Activated CD4-positive, alpha-beta T cell treated with anti-CD3 and anti-CD28 coated beads, Interleukin-2, amount 10 ng/mL, durations not matched to agents 7 days and 5 days (primary cell): ENCODE results near the gene INMT. TPM values are rescaled to one million over a fixed set of nuclear protein-coding genes. Genes with fewer than 3 reads are reported as not detected.
"Not testable (repeated sequence)": the region's sequence is repeated elsewhere in the genome, so short reads cannot be mapped to it uniquely, and the experiment has no call there.

Experiments
- CTCF ChIA-PET: fragments of 350-600 bp; sonication (Branson Sonifier 250); formaldehyde crosslinking; loops from one replicate; lab custom pipeline; 2021; ENCODE audit warnings: antibody characterized with exemption; lab: Charles Lee
- POLR2A ChIA-PET: fragments of 350-600 bp; sonication (Branson Sonifier 250); formaldehyde crosslinking; loops from one replicate; lab custom pipeline; 2021; ENCODE audit warnings: antibody characterized with exemption; lab: Charles Lee
- DNase-seq: peaks from one replicate; pipeline ENCODE4 v3.0.0-alpha.2; 2020
- H3K27ac Mint-ChIP-seq: one replicate; pipeline ENCODE4 v1.8.0; 2021; ENCODE audit warnings: mild to moderate bottlenecking, moderate library complexity, mixed read lengths
- H3K27me3 Mint-ChIP-seq: one replicate; pipeline ENCODE4 v1.8.0; 2021; ENCODE audit warnings: mixed read lengths
- H3K36me3 Mint-ChIP-seq: one replicate; pipeline ENCODE4 v1.8.0; 2021; ENCODE audit warnings: low read depth, mixed read lengths
- H3K4me1 Mint-ChIP-seq: one replicate; pipeline ENCODE4 v1.8.0; 2021; ENCODE audit warnings: mixed read lengths
- H3K4me3 Mint-ChIP-seq: one replicate; pipeline ENCODE4 v1.8.0; 2021; ENCODE audit warnings: mild to moderate bottlenecking, moderate library complexity, mixed read lengths
- H3K9me3 Mint-ChIP-seq: one replicate; pipeline ENCODE4 v1.8.0; 2021; ENCODE audit warnings: mixed read lengths
- total RNA-seq, 2 experiments: library from RNA; stranded (reverse); gene quantifications; one replicate each; pipeline ENCODE4 v1.2.3, GENCODE V29; 2021

Gene INMT
- total RNA-seq, 2 experiments from 2014 or later, result 1.3 to 2.5 TPM

DNA sequence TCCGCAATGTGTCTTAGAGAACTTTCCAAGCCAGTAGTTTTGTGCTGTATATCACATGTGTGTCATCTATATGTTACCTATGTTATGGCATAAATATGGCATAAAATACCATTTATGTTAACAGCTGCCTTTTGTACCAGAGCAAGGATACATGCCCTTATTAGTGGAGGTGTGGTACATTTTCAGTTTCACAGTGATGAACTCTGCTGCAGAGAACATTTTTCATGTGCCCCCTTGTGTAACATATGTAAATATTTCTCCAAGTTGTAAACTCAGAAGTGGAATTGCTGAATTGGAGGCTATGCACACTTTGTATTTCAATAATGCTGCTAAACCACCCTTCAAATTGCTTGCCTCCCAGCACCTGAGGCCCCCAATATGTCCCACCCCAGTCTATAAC, 37.8 kb upstream of the INMT start:
- ChIA-PET POLR2A (no interaction called here), CTCF (no interaction called here)
- H3K4me1 Mint-ChIP-seq, result no peaks in the 10 kb centered on the region
- H3K4me3 Mint-ChIP-seq, result no peak overlapping the region
- peaks cover 23% of the 10 kb centered on the region for H3K9me3 Mint-ChIP-seq
- no peak for DNase-seq
- H3K27me3 Mint-ChIP-seq, result no peaks in the 10 kb centered on the region
- H3K36me3 Mint-ChIP-seq, result peaks cover 22% of the 10 kb centered on the region
- no peak overlapping the region for H3K27ac Mint-ChIP-seq

GRCh38 chr7:30717181-30717580, 34.8 kb upstream of the INMT start:
- no peak for DNase-seq
- Mint-ChIP-seq H3K27ac (no peak overlapping the region), H3K27me3 (no peaks in the 10 kb centered on the region), H3K4me1 (no peaks in the 10 kb centered on the region), H3K36me3 (peaks cover 39% of the 10 kb centered on the region), H3K4me3 (no peak overlapping the region), H3K9me3 (peaks cover 36% of the 10 kb centered on the region)
- POLR2A ChIA-PET, result no interaction called here
- CTCF ChIA-PET, result interaction anchor here (1.0 kb wide), 1 partner anchor 13 kb away, joined by 5 read pairs; no protein-coding TSS in a partner anchor

DNA sequence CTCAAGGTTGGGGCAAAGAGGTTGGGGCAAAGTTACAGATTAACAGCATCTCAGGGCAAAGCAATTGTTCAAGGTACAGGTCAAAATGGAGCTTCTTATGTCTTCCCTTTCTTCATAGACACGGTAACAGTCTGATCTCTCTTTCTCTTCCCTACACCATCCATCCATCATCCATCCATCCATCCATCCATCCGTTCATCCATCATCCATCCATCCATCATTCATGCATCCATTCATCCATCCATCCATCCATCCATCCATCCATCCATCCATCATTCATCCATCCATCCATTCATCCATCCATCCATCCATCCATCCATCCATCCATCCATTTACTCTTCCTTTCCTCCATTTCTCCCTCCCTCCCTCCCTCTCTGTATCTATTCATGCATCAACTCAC, 32.5 kb upstream of the INMT start:
- CTCF ChIA-PET, POLR2A ChIA-PET, H3K27me3 Mint-ChIP-seq, DNase-seq, H3K4me3 Mint-ChIP-seq, H3K4me1 Mint-ChIP-seq, H3K27ac Mint-ChIP-seq: not testable (repeated sequence)
- Mint-ChIP-seq H3K36me3 (peaks cover 39% of the 10 kb centered on the region), H3K9me3 (peaks cover 36% of the 10 kb centered on the region)

DNA sequence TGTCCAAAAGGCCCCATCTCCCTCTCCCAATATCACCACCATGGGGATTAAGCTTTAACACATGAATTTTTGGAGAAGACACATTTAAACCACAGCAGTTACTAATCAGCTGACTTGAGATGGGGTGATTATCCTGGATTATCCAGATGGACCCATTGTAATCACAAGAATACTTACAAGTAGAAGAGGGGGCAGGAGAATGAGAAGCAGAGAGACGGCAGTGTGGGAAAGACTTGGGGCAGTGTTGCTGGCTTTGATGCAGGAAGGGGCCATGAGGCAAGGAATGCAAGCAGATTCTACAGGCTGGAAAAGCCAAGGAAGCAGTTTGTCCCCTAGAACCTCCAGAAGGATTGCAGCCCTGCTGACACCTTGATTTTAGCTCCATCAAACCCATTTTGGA, 30.7 kb upstream of the INMT start:
- peaks cover 21% of the 10 kb centered on the region for H3K4me1 Mint-ChIP-seq
- no peak overlapping the region for H3K27ac Mint-ChIP-seq
- H3K4me3 Mint-ChIP-seq, result no peak overlapping the region
- H3K9me3 Mint-ChIP-seq, result peaks cover 34% of the 10 kb centered on the region
- H3K36me3 Mint-ChIP-seq, result peaks cover 48% of the 10 kb centered on the region
- ChIA-PET CTCF (interaction anchor here (0.6 kb wide), 1 partner anchor 13 kb away, joined by 3 read pairs; no protein-coding TSS in a partner anchor), POLR2A (no interaction called here)
- no peak for DNase-seq
- H3K27me3 Mint-ChIP-seq, result no peaks in the 10 kb centered on the region

DNA sequence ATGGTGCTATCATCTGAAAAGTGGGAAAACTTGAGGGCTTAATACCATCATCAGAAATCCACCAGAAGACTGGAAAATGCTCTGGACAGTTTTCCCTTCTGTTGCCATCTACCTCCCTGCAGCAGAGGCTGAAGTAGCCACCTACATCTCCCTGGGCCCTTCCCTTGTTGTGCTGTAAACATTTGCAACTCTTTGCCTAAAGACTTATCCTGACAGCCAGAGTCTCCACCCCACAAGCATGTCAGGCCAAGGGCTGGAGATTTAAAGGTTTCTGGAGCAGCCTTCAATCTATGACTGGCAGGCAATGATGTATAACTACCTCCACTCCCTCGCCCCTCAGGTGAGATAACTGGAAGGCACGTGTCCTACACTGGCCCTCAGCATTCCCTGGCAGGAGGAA, 29.7 kb upstream of the INMT start:
- H3K36me3 Mint-ChIP-seq, result peaks cover 45% of the 10 kb centered on the region
- H3K27ac Mint-ChIP-seq, result no peak overlapping the region
- no peaks in the 10 kb centered on the region for H3K27me3 Mint-ChIP-seq
- peaks cover 29% of the 10 kb centered on the region for H3K9me3 Mint-ChIP-seq
- CTCF ChIA-PET, result no interaction called here
- POLR2A ChIA-PET, result no interaction called here
- H3K4me3 Mint-ChIP-seq, result no peak overlapping the region
- peaks cover 31% of the 10 kb centered on the region for H3K4me1 Mint-ChIP-seq
- no peak for DNase-seq

DNA sequence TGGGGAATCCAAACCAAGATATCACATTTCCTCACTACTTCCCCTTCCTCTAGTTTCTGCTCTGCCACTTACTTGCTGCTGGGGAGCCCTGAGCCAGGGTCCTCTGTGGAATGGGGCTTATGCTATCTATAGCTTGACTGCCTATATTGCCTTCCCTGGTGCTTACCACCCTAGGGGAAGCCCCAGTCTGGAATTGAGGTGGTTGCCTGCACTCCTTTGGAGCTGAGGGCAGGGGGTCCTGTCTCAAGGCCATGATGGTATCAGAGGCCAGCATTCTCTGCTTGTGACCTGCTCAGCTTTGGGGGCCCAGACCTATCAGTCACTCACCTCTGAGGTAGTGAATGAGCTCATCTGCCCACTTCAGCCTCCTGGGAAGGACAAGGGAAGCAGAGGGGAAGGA, 29.3 kb upstream of the INMT start:
- peaks cover 27% of the 10 kb centered on the region for H3K9me3 Mint-ChIP-seq
- no peak for DNase-seq
- ChIA-PET POLR2A (no interaction called here), CTCF (no interaction called here)
- no peak overlapping the region for H3K4me3 Mint-ChIP-seq
- peaks cover 45% of the 10 kb centered on the region for H3K36me3 Mint-ChIP-seq
- H3K4me1 Mint-ChIP-seq, result peaks cover 36% of the 10 kb centered on the region
- H3K27me3 Mint-ChIP-seq, result no peaks in the 10 kb centered on the region
- no peak overlapping the region for H3K27ac Mint-ChIP-seq

DNA sequence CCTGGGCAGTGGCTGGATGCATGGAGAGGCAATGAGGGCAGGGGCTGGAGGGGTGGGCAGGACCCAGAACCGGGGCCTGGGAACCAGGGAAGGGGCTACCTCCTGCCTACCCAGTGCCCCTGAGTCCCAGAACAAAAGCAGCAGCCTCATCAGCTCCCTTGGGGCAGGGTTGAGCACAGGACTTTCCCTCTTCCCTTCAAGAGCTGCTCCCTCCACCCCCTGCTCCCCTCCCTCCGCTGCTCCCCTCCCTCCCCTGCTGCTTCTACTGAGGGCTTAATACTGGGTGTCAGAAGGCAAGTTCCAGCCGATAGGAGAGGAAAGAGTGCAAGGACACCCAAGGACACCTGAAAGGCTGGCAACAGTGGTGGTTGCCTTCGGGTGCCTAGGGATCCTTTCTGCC, 28.2 kb upstream of the INMT start:
- ChIA-PET POLR2A (no interaction called here), CTCF (interaction anchor here (1.2 kb wide), 1 partner anchor 25 kb away, joined by 3 read pairs; no protein-coding TSS in a partner anchor)
- Mint-ChIP-seq H3K4me1 (peaks cover 47% of the 10 kb centered on the region), H3K4me3 (no peak overlapping the region), H3K27me3 (no peaks in the 10 kb centered on the region), H3K9me3 (peaks cover 17% of the 10 kb centered on the region), H3K27ac (no peak overlapping the region), H3K36me3 (peaks cover 37% of the 10 kb centered on the region)
- DNase-seq, result no peak

DNA sequence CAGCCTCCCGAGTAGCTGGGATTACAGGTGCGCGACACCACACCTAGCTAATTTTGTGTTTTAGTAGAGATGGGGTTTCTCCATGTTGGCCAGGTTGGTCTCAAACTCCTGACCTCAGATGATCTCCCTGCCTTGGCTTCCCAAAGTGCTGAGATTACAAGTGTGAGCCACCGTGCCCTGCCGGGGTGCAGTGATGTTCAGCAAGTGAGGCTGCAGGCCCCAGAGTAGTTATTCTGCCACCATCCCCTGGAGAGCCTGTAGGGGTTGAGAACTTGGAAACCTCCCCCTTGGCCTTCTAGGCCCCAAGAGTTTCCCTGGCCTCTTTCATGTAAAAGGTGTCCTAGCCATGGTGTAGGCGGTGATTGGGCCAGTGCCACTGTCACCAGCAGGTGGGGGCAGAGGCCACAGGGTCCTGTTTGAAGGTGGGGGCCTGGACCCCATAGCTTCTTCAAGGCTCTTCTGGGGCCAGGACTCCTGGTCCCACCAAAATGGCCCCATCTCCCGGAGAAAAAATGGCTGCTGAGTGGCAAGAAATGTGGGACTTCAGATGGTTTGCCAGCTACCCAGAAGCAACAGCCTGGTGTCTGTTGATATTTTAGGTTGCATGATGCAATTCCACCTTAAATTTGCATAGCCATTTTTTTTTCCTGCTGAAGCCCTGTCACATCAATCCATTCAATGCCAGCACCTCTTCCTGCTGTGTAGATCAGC, 25.5 kb upstream of the INMT start:
- no peaks in the 10 kb centered on the region for H3K27me3 Mint-ChIP-seq
- CTCF ChIA-PET, result interaction anchor here (0.6 to 1.5 kb wide), 10 partner anchors 9 to 232 kb away, joined by 3 to 6 read pairs (median 4); no protein-coding TSS in a partner anchor
- H3K36me3 Mint-ChIP-seq, result peaks cover 20% of the 10 kb centered on the region
- H3K4me3 Mint-ChIP-seq, result peak overlapping the region; percentile 85
- peak; percentile 27 for DNase-seq
- H3K27ac Mint-ChIP-seq, result peak overlapping the region; percentile 99
- H3K4me1 Mint-ChIP-seq, result peaks cover 71% of the 10 kb centered on the region
- POLR2A ChIA-PET, result no interaction called here
- H3K9me3 Mint-ChIP-seq, result peaks cover under 1% of the 10 kb centered on the region

GRCh38 chr7:30727061-30727945, 24.6 kb upstream of the INMT start:
- H3K9me3 Mint-ChIP-seq, result no peaks in the 10 kb centered on the region
- peaks cover 78% of the 10 kb centered on the region for H3K4me1 Mint-ChIP-seq
- peak overlapping the region; percentile 85 for H3K4me3 Mint-ChIP-seq
- DNase-seq, result peak; percentile 81
- CTCF ChIA-PET, result interaction anchor here (0.6 to 1.2 kb wide), 4 partner anchors 18 to 134 kb away, joined by 3 to 4 read pairs (median 3); no protein-coding TSS in a partner anchor
- peaks cover 20% of the 10 kb centered on the region for H3K36me3 Mint-ChIP-seq
- POLR2A ChIA-PET, result no interaction called here
- H3K27me3 Mint-ChIP-seq, result no peaks in the 10 kb centered on the region
- peak overlapping the region; percentile 99 for H3K27ac Mint-ChIP-seq

DNA sequence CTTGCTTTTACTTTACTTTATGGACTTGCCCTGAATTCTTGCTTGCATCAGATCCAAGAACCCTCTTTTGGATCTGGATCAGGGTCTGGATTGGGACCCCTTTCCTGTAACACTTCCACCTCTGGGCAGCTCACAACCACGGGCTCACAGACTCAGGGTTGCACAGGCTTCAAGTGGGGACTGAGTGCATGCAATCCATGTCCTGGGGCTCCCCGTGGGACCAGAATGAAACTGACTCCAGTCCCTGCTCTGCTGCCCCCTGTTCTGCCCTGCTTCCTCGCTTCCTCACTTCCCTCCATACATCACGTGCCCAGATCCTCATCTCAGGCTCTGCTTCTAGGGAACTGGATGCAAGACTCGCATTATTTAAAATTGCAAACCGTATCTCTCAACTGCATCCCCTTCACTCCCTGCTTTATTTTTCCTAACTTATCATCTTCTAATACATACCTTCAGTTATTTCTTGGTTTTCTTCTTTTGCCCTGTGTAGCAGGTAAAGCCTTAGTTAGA, 23.3 kb upstream of the INMT start:
- Mint-ChIP-seq H3K4me3 (no peak overlapping the region), H3K9me3 (no peaks in the 10 kb centered on the region), H3K27me3 (no peaks in the 10 kb centered on the region), H3K36me3 (peaks cover 20% of the 10 kb centered on the region), H3K27ac (peak overlapping the region; percentile 99), H3K4me1 (peaks cover 73% of the 10 kb centered on the region)
- DNase-seq, result no peak
- CTCF ChIA-PET, result interaction anchor here (2.0 kb wide), 1 partner anchor 11 kb away, joined by 12 read pairs; no protein-coding TSS in a partner anchor
- POLR2A ChIA-PET, result interaction anchor here (0.6 kb wide), 1 partner anchor 68 kb away, joined by 3 read pairs; no protein-coding TSS in a partner anchor

DNA sequence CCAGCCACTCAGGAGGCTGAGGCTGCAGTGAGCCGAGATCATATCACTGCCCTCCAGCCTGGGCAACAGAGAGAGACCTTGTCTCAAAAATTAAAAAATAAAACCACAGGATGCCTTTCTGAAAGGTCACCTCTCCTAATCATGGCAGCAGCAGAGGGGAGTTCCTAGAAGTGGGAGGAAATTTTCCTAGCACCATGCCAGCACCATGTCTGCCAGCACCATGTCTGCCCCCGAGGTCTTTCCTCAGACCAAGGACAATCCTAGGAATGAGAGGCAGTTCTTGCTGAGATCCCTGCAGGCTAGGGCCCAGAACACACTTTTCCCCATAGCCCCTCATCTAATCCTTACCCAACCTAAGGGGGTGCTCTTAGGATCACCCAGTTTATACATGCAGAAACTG, 22.3 kb upstream of the INMT start:
- Mint-ChIP-seq H3K4me3 (no peak overlapping the region), H3K4me1 (peaks cover 73% of the 10 kb centered on the region), H3K36me3 (peaks cover 20% of the 10 kb centered on the region), H3K27me3 (no peaks in the 10 kb centered on the region), H3K27ac (no peak overlapping the region), H3K9me3 (no peaks in the 10 kb centered on the region)
- CTCF ChIA-PET, result interaction anchor here (0.8 to 2.0 kb wide), 3 partner anchors 10 to 21 kb away, joined by 4 to 12 read pairs (median 5); no protein-coding TSS in a partner anchor
- DNase-seq, result no peak
- POLR2A ChIA-PET, result no interaction called here

DNA sequence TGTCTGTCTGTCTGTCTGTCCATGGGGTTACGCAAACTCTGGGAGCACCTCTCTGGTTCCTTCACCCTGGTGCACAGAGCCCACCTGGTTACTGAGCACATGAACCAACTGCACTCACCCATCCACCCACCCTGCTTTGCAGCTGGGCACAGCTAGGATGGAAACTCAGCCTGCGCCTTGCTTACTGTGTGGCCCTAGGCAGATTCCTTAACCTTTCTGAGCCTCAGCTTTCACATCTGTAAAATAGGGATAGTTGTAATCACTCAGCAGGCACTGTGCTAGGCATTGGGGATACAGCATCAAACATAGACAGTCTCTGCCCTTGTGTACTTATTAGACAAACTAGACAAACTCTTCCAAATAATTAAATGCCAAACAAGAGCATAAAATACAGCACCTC, 21.8 kb upstream of the INMT start:
- peaks cover 18% of the 10 kb centered on the region for H3K36me3 Mint-ChIP-seq
- H3K4me1 Mint-ChIP-seq, result peaks cover 74% of the 10 kb centered on the region
- ChIA-PET CTCF (interaction anchor here (0.8 to 2.0 kb wide), 4 partner anchors 9 to 22 kb away, joined by 3 to 12 read pairs (median 4); no protein-coding TSS in a partner anchor), POLR2A (no interaction called here)
- H3K9me3 Mint-ChIP-seq, result no peaks in the 10 kb centered on the region
- H3K4me3 Mint-ChIP-seq, result no peak overlapping the region
- no peak overlapping the region for H3K27ac Mint-ChIP-seq
- DNase-seq, result no peak
- H3K27me3 Mint-ChIP-seq, result no peaks in the 10 kb centered on the region
